ENCODE measurements around the gene CAMK1. TPM values are rescaled to one million over a fixed set of nuclear protein-coding genes. Genes with fewer than 3 reads are reported as not detected.

Gene CAMK1
- total and polyA plus RNA-seq, 2 donors from 2014 or later, result 31.2 to 52.7 TPM

GRCh38 chr3:9810433-9810770 lies 40.7 kb upstream of the CAMK1 start:
- Histone ChIP-seq H3K4me1 (ENCODE audit: control insufficient read depth in 2 of 3, insufficient read depth in 2 of 3, low read depth in 1 of 3, low read length in 3 of 3) (peaks cover 0 to 22% (median 0%) of the 10 kb centered on the region in 3 donors), H3K9ac (ENCODE audit: low read length in 3 of 3) (peak overlapping the region in 2 of 3 donors; percentile 31 to 53), H3K4me3 (ENCODE audit: low read length in 3 of 3) (peak overlapping the region; percentile 29 to 60 (median 40)), H3K27ac (ENCODE audit: low read depth in 2 of 2, low read length in 2 of 2) (peak overlapping the region; percentile 91), H3K36me3 (ENCODE audit: control insufficient read depth in 2 of 3, insufficient read depth in 3 of 3, low read length in 3 of 3) (peaks cover 0 to 4% (median 2%) of the 10 kb centered on the region in 3 donors), H3K27me3 (ENCODE audit: control insufficient read depth, insufficient read depth, low read length) (no peaks in the 10 kb centered on the region), H3K9me3 (ENCODE audit: control insufficient read depth in 2 of 3, insufficient read depth in 1 of 3, low read length in 3 of 3) (no peaks in the 10 kb centered on the region)
- FAIRE-seq (no peak), DNase-seq (peak in 1 of 5 donors; percentile 46)
- TF ChIP-seq, protein P1, sequence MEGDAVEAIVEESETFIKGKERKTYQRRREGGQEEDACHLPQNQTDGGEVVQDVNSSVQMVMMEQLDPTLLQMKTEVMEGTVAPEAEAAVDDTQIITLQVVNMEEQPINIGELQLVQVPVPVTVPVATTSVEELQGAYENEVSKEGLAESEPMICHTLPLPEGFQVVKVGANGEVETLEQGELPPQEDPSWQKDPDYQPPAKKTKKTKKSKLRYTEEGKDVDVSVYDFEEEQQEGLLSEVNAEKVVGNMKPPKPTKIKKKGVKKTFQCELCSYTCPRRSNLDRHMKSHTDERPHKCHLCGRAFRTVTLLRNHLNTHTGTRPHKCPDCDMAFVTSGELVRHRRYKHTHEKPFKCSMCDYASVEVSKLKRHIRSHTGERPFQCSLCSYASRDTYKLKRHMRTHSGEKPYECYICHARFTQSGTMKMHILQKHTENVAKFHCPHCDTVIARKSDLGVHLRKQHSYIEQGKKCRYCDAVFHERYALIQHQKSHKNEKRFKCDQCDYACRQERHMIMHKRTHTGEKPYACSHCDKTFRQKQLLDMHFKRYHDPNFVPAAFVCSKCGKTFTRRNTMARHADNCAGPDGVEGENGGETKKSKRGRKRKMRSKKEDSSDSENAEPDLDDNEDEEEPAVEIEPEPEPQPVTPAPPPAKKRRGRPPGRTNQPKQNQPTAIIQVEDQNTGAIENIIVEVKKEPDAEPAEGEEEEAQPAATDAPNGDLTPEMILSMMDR (IDR thresholded peaks at IDR 0.05; ENCODE audit: borderline replicate concordance, extremely low read depth, insufficient read depth), result no peak
- intact Hi-C loops (cut with DNase I), result no loop called here

- H3K9me3 ChIP-seq (ENCODE audit: control insufficient read depth in 2 of 3, insufficient read depth in 1 of 3, low read length in 3 of 3), result no peaks in the 10 kb centered on the region
- peak within 1 kb of the TSS; percentile 43 to 60 (median 50) for H3K4me3 ChIP-seq (ENCODE audit: low read length in 3 of 3)
- peak within 1 kb of the TSS; percentile 91 for H3K27ac ChIP-seq (ENCODE audit: low read depth in 2 of 2, low read length in 2 of 2)
- intact Hi-C loops (cut with DNase I), result no loop called here
- no peaks in the 10 kb centered on the region for H3K27me3 ChIP-seq (ENCODE audit: control insufficient read depth, insufficient read depth, low read length)
- DNase-seq (peak; percentile 79 to 93 (median 89)), FAIRE-seq (no peak)
- H3K4me1 ChIP-seq (ENCODE audit: control insufficient read depth in 2 of 3, insufficient read depth in 2 of 3, low read depth in 1 of 3, low read length in 3 of 3), result peaks cover 0 to 24% (median 0%) of the 10 kb centered on the region in 3 donors
- TF ChIP-seq, protein P1 (IDR thresholded peaks at IDR 0.05; ENCODE audit: borderline replicate concordance, extremely low read depth, insufficient read depth), result no peak
- peaks cover 0 to 6% (median 2%) of the 10 kb centered on the region in 3 donors for H3K36me3 ChIP-seq (ENCODE audit: control insufficient read depth in 2 of 3, insufficient read depth in 3 of 3, low read length in 3 of 3)
- H3K9ac ChIP-seq (ENCODE audit: low read length in 3 of 3), result peak within 1 kb of the TSS; percentile 20 to 75 (median 31)
Measured at GRCh38 chr3:9809615-9810432, 40.1 kb upstream of the CAMK1 start, which contains the start of gene TTLL3. TSS of gene TTLL3 (plus strand) at chr3:9810262. CDS start at chr3:9810662, 400 bp downstream.

GRCh38 chr3:9809239-9809614 lies 39.5 kb upstream of the CAMK1 start:
- TF ChIP-seq, protein P1 (IDR thresholded peaks at IDR 0.05; ENCODE audit: borderline replicate concordance, extremely low read depth, insufficient read depth), result no peak
- FAIRE-seq (no peak), DNase-seq (no peak)
- peak overlapping the region; percentile 10 to 75 (median 20) for H3K9ac ChIP-seq (ENCODE audit: low read length in 3 of 3)
- peak overlapping the region; percentile 43 to 60 (median 50) for H3K4me3 ChIP-seq (ENCODE audit: low read length in 3 of 3)
- no peaks in the 10 kb centered on the region for H3K27me3 ChIP-seq (ENCODE audit: control insufficient read depth, insufficient read depth, low read length)
- H3K4me1 ChIP-seq (ENCODE audit: control insufficient read depth in 2 of 3, insufficient read depth in 2 of 3, low read depth in 1 of 3, low read length in 3 of 3), result peaks cover 0 to 28% (median 6%) of the 10 kb centered on the region in 3 donors
- H3K9me3 ChIP-seq (ENCODE audit: control insufficient read depth in 2 of 3, insufficient read depth in 1 of 3, low read length in 3 of 3), result no peaks in the 10 kb centered on the region
- peak overlapping the region; percentile 91 for H3K27ac ChIP-seq (ENCODE audit: low read depth in 2 of 2, low read length in 2 of 2)
- intact Hi-C loops (cut with DNase I), result no loop called here
- H3K36me3 ChIP-seq (ENCODE audit: control insufficient read depth in 2 of 3, insufficient read depth in 3 of 3, low read length in 3 of 3), result peaks cover 2 to 12% (median 3%) of the 10 kb centered on the region in 3 donors

All from kidney (tissue), 14 donors.